Measurements from ENCODE around the gene ZNF544.

The ZNF544 gene

GRCh38 chr19:58196901-58197616 is 31.7 kb upstream of the ZNF544 start:
- Histone ChIP-seq H3K79me2 (ENCODE audit: control insufficient read depth, insufficient read depth, low read length) (no peaks in the 10 kb centered on the region), H3K36me3 (ENCODE audit: control insufficient read depth, insufficient read depth, low read length) (peaks cover 14% of the 10 kb centered on the region), H4K5ac (ENCODE audit: low read length) (no peak overlapping the region), H2BK15ac (replicated peaks; ENCODE audit: low read depth) (no peak overlapping the region), H3K4me1 (ENCODE audit: control insufficient read depth, low read depth, low read length) (no peaks in the 10 kb centered on the region), H2BK120ac (ENCODE audit: low read depth, low read length) (no peak overlapping the region), H2AK5ac (ENCODE audit: low read length) (no peak overlapping the region), H3K56ac (ENCODE audit: low read length) (no peak overlapping the region), H3K4ac (ENCODE audit: low read depth, low read length) (no peak overlapping the region), H3K9ac (ENCODE audit: low read length) (no peak overlapping the region), H3K18ac (ENCODE audit: low read length) (no peak overlapping the region), H3K4me3 (ENCODE audit: low read length) (peak overlapping the region; percentile 2), H3K79me1 (ENCODE audit: low read length) (no peaks in the 10 kb centered on the region), H3K4me2 (ENCODE audit: low read length) (no peak overlapping the region), H2BK5ac (ENCODE audit: low read length) (no peak overlapping the region), H3K27me3 (ENCODE audit: insufficient read depth, low read length, poor library complexity) (no peaks in the 10 kb centered on the region), H4K8ac (ENCODE audit: low read depth, low read length) (no peak overlapping the region), H3K27ac (ENCODE audit: low read depth, low read length) (no peak overlapping the region), H3K23ac (ENCODE audit: low read length) (no peak overlapping the region)
- peak; percentile 68 for DNase-seq
- no CpG with 5 or more reads among the region's 6 CpGs for WGBS (ENCODE audit: extremely low coverage, insufficient coverage, low lambda C conversion rate)

DNA sequence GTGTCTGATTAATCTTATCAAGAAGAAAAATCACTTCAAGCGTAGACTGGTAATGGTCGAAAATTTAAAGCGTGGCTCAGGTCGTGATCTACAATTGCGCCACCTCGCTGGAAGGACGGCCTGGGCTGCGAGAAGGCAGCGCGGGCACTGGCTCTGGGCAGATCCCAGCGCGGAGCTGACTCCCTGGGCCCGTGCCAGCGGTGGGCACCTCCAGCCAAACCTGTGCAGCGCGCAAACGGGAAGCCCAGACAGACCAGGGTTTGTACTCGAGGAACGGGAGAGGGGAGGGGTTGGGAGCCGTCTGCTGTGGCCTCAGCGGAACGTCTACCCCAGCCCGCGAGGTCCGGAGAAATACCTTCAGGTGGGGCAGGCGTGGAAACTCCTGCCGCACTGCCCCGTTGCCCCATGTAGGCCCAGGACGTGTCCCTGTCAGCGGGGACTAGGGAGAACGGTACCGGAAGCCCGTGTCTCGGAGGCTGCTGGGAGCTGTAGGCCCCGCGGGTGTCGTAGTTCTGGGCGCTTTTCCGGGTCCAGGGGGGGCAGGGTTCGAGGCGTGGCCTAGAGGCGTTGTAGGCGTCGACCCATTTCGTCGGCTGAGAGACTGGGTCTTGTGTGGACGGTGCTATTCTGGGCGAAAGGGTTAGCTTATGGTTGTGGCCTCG is 24.8 kb upstream of the ZNF544 start:
- Histone ChIP-seq H2BK120ac (ENCODE audit: low read depth, low read length) (no peak overlapping the region), H3K4me2 (ENCODE audit: low read length) (no peak overlapping the region), H2BK15ac (replicated peaks; ENCODE audit: low read depth) (no peak overlapping the region), H3K9ac (ENCODE audit: low read length) (peak overlapping the region; percentile 33), H3K27me3 (ENCODE audit: insufficient read depth, low read length, poor library complexity) (no peaks in the 10 kb centered on the region), H3K27ac (ENCODE audit: low read depth, low read length) (no peak overlapping the region), H2BK5ac (ENCODE audit: low read length) (no peak overlapping the region), H3K18ac (ENCODE audit: low read length) (no peak overlapping the region), H4K5ac (ENCODE audit: low read length) (no peak overlapping the region), H3K4me3 (ENCODE audit: low read length) (no peak overlapping the region), H3K4ac (ENCODE audit: low read depth, low read length) (no peak overlapping the region), H2AK5ac (ENCODE audit: low read length) (no peak overlapping the region), H3K56ac (ENCODE audit: low read length) (no peak overlapping the region), H3K79me2 (ENCODE audit: control insufficient read depth, insufficient read depth, low read length) (no peaks in the 10 kb centered on the region), H4K8ac (ENCODE audit: low read depth, low read length) (no peak overlapping the region), H3K23ac (ENCODE audit: low read length) (no peak overlapping the region), H3K4me1 (ENCODE audit: control insufficient read depth, low read depth, low read length) (no peaks in the 10 kb centered on the region), H3K36me3 (ENCODE audit: control insufficient read depth, insufficient read depth, low read length) (peaks cover 25% of the 10 kb centered on the region), H3K79me1 (ENCODE audit: low read length) (peaks cover 3% of the 10 kb centered on the region)
- no CpG with 5 or more reads among the region's 49 CpGs for WGBS (ENCODE audit: extremely low coverage, insufficient coverage, low lambda C conversion rate)
- DNase-seq: peak; percentile 61

DNA sequence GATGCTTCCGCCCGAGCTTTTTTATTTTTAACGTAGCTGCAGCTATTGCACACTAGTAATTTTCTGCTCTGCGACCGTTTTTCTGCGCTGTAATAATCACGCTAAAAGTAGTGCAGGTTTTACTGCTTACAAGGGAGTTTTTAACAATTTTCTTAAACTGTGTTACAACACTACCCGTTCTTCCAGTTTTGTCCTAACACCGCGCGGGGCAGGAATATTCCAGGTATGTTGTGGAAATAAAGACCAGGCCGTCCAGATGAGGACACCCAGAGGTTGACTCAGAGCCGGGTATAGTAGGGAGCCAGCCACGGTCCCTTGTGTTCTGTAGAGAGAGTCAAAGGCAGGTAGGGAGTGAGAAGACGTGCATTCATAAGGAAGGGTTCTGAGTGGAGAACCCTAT is 24.1 kb upstream of the ZNF544 start:
- peaks cover 25% of the 10 kb centered on the region for H3K36me3 ChIP-seq (ENCODE audit: control insufficient read depth, insufficient read depth, low read length)
- H3K23ac ChIP-seq (ENCODE audit: low read length): no peak overlapping the region
- no peak overlapping the region for H3K4me2 ChIP-seq (ENCODE audit: low read length)
- H3K27ac ChIP-seq (ENCODE audit: low read depth, low read length): no peak overlapping the region
- H2AK5ac ChIP-seq (ENCODE audit: low read length): no peak overlapping the region
- H4K5ac ChIP-seq (ENCODE audit: low read length): no peak overlapping the region
- H3K56ac ChIP-seq (ENCODE audit: low read length): no peak overlapping the region
- peak overlapping the region; percentile 8 for H3K4me3 ChIP-seq (ENCODE audit: low read length)
- no peak for DNase-seq
- no peak overlapping the region for H3K4ac ChIP-seq (ENCODE audit: low read depth, low read length)
- H3K9ac ChIP-seq (ENCODE audit: low read length): no peak overlapping the region
- no peak overlapping the region for H2BK120ac ChIP-seq (ENCODE audit: low read depth, low read length)
- H2BK15ac ChIP-seq (replicated peaks; ENCODE audit: low read depth): no peak overlapping the region
- H2BK5ac ChIP-seq (ENCODE audit: low read length): no peak overlapping the region
- H3K18ac ChIP-seq (ENCODE audit: low read length): no peak overlapping the region
- peaks cover 3% of the 10 kb centered on the region for H3K79me1 ChIP-seq (ENCODE audit: low read length)
- H3K79me2 ChIP-seq (ENCODE audit: control insufficient read depth, insufficient read depth, low read length): no peaks in the 10 kb centered on the region
- H4K8ac ChIP-seq (ENCODE audit: low read depth, low read length): no peak overlapping the region
- H3K27me3 ChIP-seq (ENCODE audit: insufficient read depth, low read length, poor library complexity): no peaks in the 10 kb centered on the region
- no peaks in the 10 kb centered on the region for H3K4me1 ChIP-seq (ENCODE audit: control insufficient read depth, low read depth, low read length)
- no CpG with 5 or more reads among the region's 15 CpGs for WGBS (ENCODE audit: extremely low coverage, insufficient coverage, low lambda C conversion rate)

- Histone ChIP-seq H3K4me2 (ENCODE audit: low read length) (no peak overlapping the region), H3K27ac (ENCODE audit: low read depth, low read length) (no peak overlapping the region), H3K4me1 (ENCODE audit: control insufficient read depth, low read depth, low read length) (no peaks in the 10 kb centered on the region), H3K4me3 (ENCODE audit: low read length) (no peak overlapping the region), H3K4ac (ENCODE audit: low read depth, low read length) (no peak overlapping the region), H2BK15ac (replicated peaks; ENCODE audit: low read depth) (no peak overlapping the region), H4K8ac (ENCODE audit: low read depth, low read length) (no peak overlapping the region), H3K79me1 (ENCODE audit: low read length) (peaks cover 3% of the 10 kb centered on the region), H2AK5ac (ENCODE audit: low read length) (no peak overlapping the region), H4K5ac (ENCODE audit: low read length) (no peak overlapping the region), H3K56ac (ENCODE audit: low read length) (no peak overlapping the region), H3K18ac (ENCODE audit: low read length) (no peak overlapping the region), H3K79me2 (ENCODE audit: control insufficient read depth, insufficient read depth, low read length) (no peaks in the 10 kb centered on the region), H3K36me3 (ENCODE audit: control insufficient read depth, insufficient read depth, low read length) (peaks cover 41% of the 10 kb centered on the region), H3K9ac (ENCODE audit: low read length) (no peak overlapping the region), H2BK5ac (ENCODE audit: low read length) (no peak overlapping the region), H3K27me3 (ENCODE audit: insufficient read depth, low read length, poor library complexity) (no peaks in the 10 kb centered on the region), H3K23ac (ENCODE audit: low read length) (no peak overlapping the region), H2BK120ac (ENCODE audit: low read depth, low read length) (no peak overlapping the region)
- no CpG with 5 or more reads among the region's 8 CpGs for WGBS (ENCODE audit: extremely low coverage, insufficient coverage, low lambda C conversion rate)
- no peak for DNase-seq
These were observed 19.1 kb upstream of the ZNF544 start for GRCh38 chr19:58209577-58209976.

- Histone ChIP-seq H3K4me3 (ENCODE audit: low read length) (peak overlapping the region; percentile 22), H3K4me2 (ENCODE audit: low read length) (no peak overlapping the region), H3K56ac (ENCODE audit: low read length) (no peak overlapping the region), H3K4ac (ENCODE audit: low read depth, low read length) (no peak overlapping the region), H3K27me3 (ENCODE audit: insufficient read depth, low read length, poor library complexity) (no peaks in the 10 kb centered on the region), H4K5ac (ENCODE audit: low read length) (no peak overlapping the region), H3K9ac (ENCODE audit: low read length) (no peak overlapping the region), H3K79me1 (ENCODE audit: low read length) (no peaks in the 10 kb centered on the region), H3K18ac (ENCODE audit: low read length) (no peak overlapping the region), H2BK5ac (ENCODE audit: low read length) (no peak overlapping the region), H2BK120ac (ENCODE audit: low read depth, low read length) (no peak overlapping the region), H3K23ac (ENCODE audit: low read length) (no peak overlapping the region), H2AK5ac (ENCODE audit: low read length) (no peak overlapping the region), H3K4me1 (ENCODE audit: control insufficient read depth, low read depth, low read length) (no peaks in the 10 kb centered on the region), H3K79me2 (ENCODE audit: control insufficient read depth, insufficient read depth, low read length) (no peaks in the 10 kb centered on the region), H2BK15ac (replicated peaks; ENCODE audit: low read depth) (no peak overlapping the region), H3K27ac (ENCODE audit: low read depth, low read length) (no peak overlapping the region), H4K8ac (ENCODE audit: low read depth, low read length) (no peak overlapping the region), H3K36me3 (ENCODE audit: control insufficient read depth, insufficient read depth, low read length) (peaks cover 32% of the 10 kb centered on the region)
- DNase-seq: peak; percentile 17
- no CpG with 5 or more reads among the region's 17 CpGs for WGBS (ENCODE audit: extremely low coverage, insufficient coverage, low lambda C conversion rate)
These were observed 16.2 kb upstream of the ZNF544 start for GRCh38 chr19:58212336-58213074.

Data from mesendoderm (in vitro differentiated cells).